Activated naive CD4-positive, alpha-beta T cell treated with anti-CD3 and anti-CD28 coated beads, Interleukin-2, amount 50 U/mL, for 72 hours (primary cell): ENCODE measurements around the gene GPC5. TPM values are rescaled to one million over a fixed set of nuclear protein-coding genes. Genes with fewer than 3 reads are reported as not detected.

Experiments used
- ATAC-seq, 2 donors: fragments of 150-1000 bp; cut with Tn5 transposase; 2 replicates each; pipeline ENCODE4 v1.10.0; 2021; ENCODE audit warnings: mild to moderate bottlenecking in 2 of 2, moderate library complexity in 2 of 2
- DNase-seq, 2 donors: peaks; one replicate each; pipeline ENCODE4 v3.0.0; 2021 to 2022; ENCODE audit warnings: low spot score in 2 of 2
- H3K27ac Mint-ChIP-seq, 2 donors: one replicate each; pipeline ENCODE4 v1.8.0; 2022; ENCODE audit warnings: mild to moderate bottlenecking in 2 of 2, mixed read lengths in 2 of 2
- H3K36me3 Mint-ChIP-seq, 2 donors: one replicate each; pipeline ENCODE4 v1.8.0; 2022; ENCODE audit warnings: mixed read lengths in 2 of 2
- H3K9me3 Mint-ChIP-seq, 2 donors: one replicate each; pipeline ENCODE4 v1.8.0; 2022; ENCODE audit warnings: mixed read lengths in 2 of 2
- total RNA-seq, 2 donors: library from RNA; stranded (reverse); gene quantifications; one replicate each; pipeline ENCODE4 v1.2.3, GENCODE V29; 2022

Gene GPC5
- total RNA-seq, 2 donors from 2014 or later, result 0.11 to 0.78 TPM

GRCh38 chr13:91907398-91907797 is 509.0 kb downstream of the GPC5 start:
- DNase-seq, result no peak
- ATAC-seq, result no peak

GRCh38 chr13:91909617-91910016 is 511.2 kb downstream of the GPC5 start:
- ATAC-seq (no peak), DNase-seq (no peak)
- Mint-ChIP-seq H3K27ac (no peak overlapping the region), H3K9me3 (peaks cover 0 to 3% of the 10 kb centered on the region in 2 donors), H3K36me3 (no peaks in the 10 kb centered on the region)

More at GRCh38 chr13:91907398-91907797, 509.0 kb downstream of the GPC5 start:
- H3K36me3 Mint-ChIP-seq, result no peaks in the 10 kb centered on the region
- H3K27ac Mint-ChIP-seq, result no peak overlapping the region
- H3K9me3 Mint-ChIP-seq, result peaks cover 0 to 3% of the 10 kb centered on the region in 2 donors

- H3K27ac Mint-ChIP-seq, result no peak overlapping the region
- ATAC-seq (no peak), DNase-seq (no peak)
- H3K9me3 Mint-ChIP-seq, result peaks cover 8 to 15% of the 10 kb centered on the region in 2 donors
- no peaks in the 10 kb centered on the region for H3K36me3 Mint-ChIP-seq
These were observed 524.7 kb downstream of the GPC5 start for GRCh38 chr13:91922969-91923592.

GRCh38 chr13:91930687-91931086 is 532.3 kb downstream of the GPC5 start:
- ATAC-seq (no peak), DNase-seq (no peak)
- Mint-ChIP-seq H3K27ac (no peak overlapping the region), H3K36me3 (no peaks in the 10 kb centered on the region), H3K9me3 (peaks cover 5 to 15% of the 10 kb centered on the region in 2 donors)

- H3K9me3 Mint-ChIP-seq, result peaks cover 6 to 10% of the 10 kb centered on the region in 2 donors
- no peaks in the 10 kb centered on the region for H3K36me3 Mint-ChIP-seq
- H3K27ac Mint-ChIP-seq, result no peak overlapping the region
- ATAC-seq (no peak), DNase-seq (no peak)
These were observed 535.9 kb downstream of the GPC5 start for GRCh38 chr13:91934354-91934753.

GRCh38 chr13:91946498-91947070 is 548.2 kb downstream of the GPC5 start:
- H3K9me3 Mint-ChIP-seq, result peaks cover 0 to 4% of the 10 kb centered on the region in 2 donors
- no peak for DNase-seq
- no peak for ATAC-seq
- H3K27ac Mint-ChIP-seq, result no peak overlapping the region
- no peaks in the 10 kb centered on the region for H3K36me3 Mint-ChIP-seq

GRCh38 chr13:91948736-91949135 is 550.3 kb downstream of the GPC5 start:
- no peak for ATAC-seq
- no peaks in the 10 kb centered on the region for H3K36me3 Mint-ChIP-seq
- DNase-seq, result no peak
- H3K9me3 Mint-ChIP-seq, result peaks cover 3 to 4% of the 10 kb centered on the region in 2 donors
- no peak overlapping the region for H3K27ac Mint-ChIP-seq

- ATAC-seq (no peak), DNase-seq (no peak)
- Mint-ChIP-seq H3K27ac (no peak overlapping the region), H3K36me3 (no peaks in the 10 kb centered on the region), H3K9me3 (peaks cover 3 to 4% of the 10 kb centered on the region in 2 donors)
These were observed 552.4 kb downstream of the GPC5 start for GRCh38 chr13:91950803-91951202.

- ATAC-seq (no peak), DNase-seq (no peak)
- Mint-ChIP-seq H3K36me3 (no peaks in the 10 kb centered on the region), H3K9me3 (peaks cover 6 to 11% of the 10 kb centered on the region in 2 donors), H3K27ac (no peak overlapping the region)
These were observed 557.3 kb downstream of the GPC5 start for GRCh38 chr13:91955546-91956355.

- no peaks in the 10 kb centered on the region for H3K36me3 Mint-ChIP-seq
- peaks cover 16 to 17% of the 10 kb centered on the region in 2 donors for H3K9me3 Mint-ChIP-seq
- DNase-seq, result no peak
- no peak for ATAC-seq
- H3K27ac Mint-ChIP-seq, result no peak overlapping the region
These were observed 562.5 kb downstream of the GPC5 start for GRCh38 chr13:91960947-91961346.

GRCh38 chr13:91962946-91963345 is 564.5 kb downstream of the GPC5 start:
- ATAC-seq, result no peak
- no peaks in the 10 kb centered on the region for H3K36me3 Mint-ChIP-seq
- H3K27ac Mint-ChIP-seq, result no peak overlapping the region

GRCh38 chr13:91965511-91965910 is 567.1 kb downstream of the GPC5 start:
- ATAC-seq (no peak), DNase-seq (no peak)
- Mint-ChIP-seq H3K27ac (no peak overlapping the region), H3K9me3 (peaks cover 10 to 15% of the 10 kb centered on the region in 2 donors), H3K36me3 (no peaks in the 10 kb centered on the region)

More at GRCh38 chr13:91962946-91963345, 564.5 kb downstream of the GPC5 start:
- H3K9me3 Mint-ChIP-seq, result peaks cover 14 to 16% of the 10 kb centered on the region in 2 donors
- no peak for DNase-seq

- no peak for DNase-seq
- Mint-ChIP-seq H3K36me3 (no peaks in the 10 kb centered on the region), H3K27ac (no peak overlapping the region), H3K9me3 (peaks cover 17 to 27% of the 10 kb centered on the region in 2 donors)
- no peak for ATAC-seq
These were observed 580.1 kb downstream of the GPC5 start for GRCh38 chr13:91978571-91978970.

- Mint-ChIP-seq H3K36me3 (no peaks in the 10 kb centered on the region), H3K27ac (no peak overlapping the region), H3K9me3 (peaks cover 5 to 8% of the 10 kb centered on the region in 2 donors)
- ATAC-seq (no peak), DNase-seq (no peak)
These were observed 588.5 kb downstream of the GPC5 start for GRCh38 chr13:91986761-91987483.

GRCh38 chr13:91988331-91988730 is 589.9 kb downstream of the GPC5 start:
- Mint-ChIP-seq H3K36me3 (no peaks in the 10 kb centered on the region), H3K9me3 (peaks cover 0 to 3% of the 10 kb centered on the region in 2 donors), H3K27ac (no peak overlapping the region)
- ATAC-seq, result no peak
- DNase-seq, result no peak

- ATAC-seq, result no peak
- Mint-ChIP-seq H3K9me3 (peaks cover 4 to 7% of the 10 kb centered on the region in 2 donors), H3K27ac (no peak overlapping the region), H3K36me3 (no peaks in the 10 kb centered on the region)
- DNase-seq, result no peak
These were observed 614.4 kb downstream of the GPC5 start for GRCh38 chr13:92012787-92013186.

GRCh38 chr13:92017737-92018136 is 619.3 kb downstream of the GPC5 start:
- DNase-seq (no peak), ATAC-seq (no peak)
- H3K36me3 Mint-ChIP-seq, result no peaks in the 10 kb centered on the region
- no peak overlapping the region for H3K27ac Mint-ChIP-seq
- peaks cover 0 to 5% of the 10 kb centered on the region in 2 donors for H3K9me3 Mint-ChIP-seq
